HepG2 (cell line): ENCODE data around the gene SLC44A4. TPM values are rescaled to one million over a fixed set of nuclear protein-coding genes. Genes with fewer than 3 reads are reported as not detected.
A peak's percentile ranks its signal among the peaks of the same experiment; 100 is the strongest.

Experiments used
- CEBPG ChIP-seq: IDR thresholded peaks from 2 replicates; pipeline ENCODE4 v1.6.1; 2016
- ZKSCAN8 ChIP-seq: IDR thresholded peaks from 2 replicates; pipeline ENCODE4 v1.6.1; 2016; ENCODE audit warnings: borderline replicate concordance, missing genetic modification reagents, missing compliant biosample characterization
- ZNF33A ChIP-seq: sonication (generic); formaldehyde crosslinking; IDR thresholded peaks from 2 replicates; pipeline ENCODE4 v1.5.1; 2020; ENCODE audit warnings: missing genetic modification reagents, mild to moderate bottlenecking, moderate library complexity, borderline replicate concordance
- ZNF749 ChIP-seq: sonication (generic); formaldehyde crosslinking; IDR thresholded peaks from 2 replicates; pipeline ENCODE4 v1.8.0; 2022; ENCODE audit warnings: mild to moderate bottlenecking, missing genetic modification reagents, moderate library complexity, borderline replicate concordance
- polyA plus RNA-seq, 8 experiments: library from polyadenylated mRNA; depleted of rRNA in 3 of 8; stranded (reverse) in 7 of 8; unstranded in 1 of 8; fragments of >200 nt; fragmentation: Illumina TruSeq in 4 of 8; extraction: Trizol in 4 of 8; gene quantifications; 2 replicates each; pipeline versions ENCODE4 v1.2.1 to v1.2.3, GENCODE V29; 2011 to 2016; ENCODE audit warnings: low read depth in 4 of 8, missing spikeins in 1 of 8, mixed read lengths in 1 of 8; ENCODE audit not compliant: insufficient read depth in 1 of 8
- total RNA-seq, 5 experiments: library from RNA; depleted of rRNA; stranded (reverse); fragments of >200 nt; fragmentation: Illumina TruSeq; extraction: Trizol; gene quantifications; 2 replicates each; pipeline ENCODE4 v1.2.3, GENCODE V29; 2016; ENCODE audit warnings: low read depth in 1 of 5
- TF ChIP-seq, protein P1 (sequence below): sonication (generic); formaldehyde crosslinking; IDR thresholded peaks from 2 replicates; pipeline ENCODE4 v1.5.1; 2020; ENCODE audit warnings: mild to moderate bottlenecking, missing genetic modification reagents, borderline replicate concordance
- TF ChIP-seq, protein P2 (sequence below): sonication (generic); formaldehyde crosslinking; IDR thresholded peaks from 2 replicates; pipeline ENCODE4 v1.4.0; 2020; ENCODE audit warnings: mild to moderate bottlenecking, missing genetic modification reagents, borderline replicate concordance
- TF ChIP-seq, protein P3 (sequence below): sonication (generic); formaldehyde crosslinking; IDR thresholded peaks from 2 replicates; pipeline ENCODE4 v1.5.0; 2020; ENCODE audit warnings: missing genetic modification reagents
- TF ChIP-seq, protein P4 (sequence below), 2 experiments: fragments of 450-650 bp in 1 of 2; sonication (generic) in 1 of 2; formaldehyde crosslinking in 1 of 2; IDR thresholded peaks; 2 replicates each; pipeline versions ENCODE4 v1.6.1 to v1.8.0; 2016 to 2022; ENCODE audit warnings: antibody characterized with exemption in 1 of 2, mild to moderate bottlenecking in 1 of 2, missing genetic modification reagents in 1 of 2

SLC44A4 gene
- total and polyA plus RNA-seq, 2 of the 13 experiments (the other 11 are each of a cell fraction or from before 2014, with no cell fraction given): 3.5 to 5.9 TPM

DNA sequence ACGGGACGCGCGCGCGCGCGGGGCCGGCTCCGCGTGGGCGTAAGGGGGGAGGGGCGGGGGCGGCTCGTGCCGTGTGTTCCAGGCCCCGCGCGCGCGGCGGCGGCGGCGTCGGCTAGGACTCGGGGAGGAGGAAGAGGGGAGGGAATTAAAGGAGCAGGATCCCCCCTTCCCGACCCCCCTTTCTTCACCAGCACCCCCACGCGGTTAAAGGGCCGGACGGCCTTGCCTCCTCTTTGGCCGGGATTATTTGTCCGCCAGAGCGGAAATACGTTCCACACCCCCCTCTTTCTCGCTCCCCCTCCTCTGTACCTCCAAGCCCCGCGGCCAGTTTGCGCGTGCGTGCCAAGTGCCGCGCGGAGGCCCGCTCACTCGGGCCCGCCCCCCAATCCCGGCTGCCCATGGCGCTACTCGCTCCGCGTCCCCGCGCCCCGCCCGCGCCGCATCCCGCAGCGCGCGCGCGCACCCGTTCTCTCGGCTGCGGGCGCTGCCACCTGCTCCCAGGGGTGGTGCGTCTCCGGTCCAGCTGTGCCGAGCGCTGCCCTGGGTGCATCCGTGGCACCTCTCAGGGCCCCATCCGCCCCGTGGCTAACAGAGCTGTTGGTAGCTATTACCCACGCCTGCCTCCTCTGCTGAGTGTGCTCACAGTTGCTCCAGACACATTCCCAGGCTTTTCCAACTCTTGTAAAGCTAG lies 23.3 kb upstream of the SLC44A4 start, which contains the start of gene ZBTB12 (continued):
- TF ChIP-seq, protein P1, sequence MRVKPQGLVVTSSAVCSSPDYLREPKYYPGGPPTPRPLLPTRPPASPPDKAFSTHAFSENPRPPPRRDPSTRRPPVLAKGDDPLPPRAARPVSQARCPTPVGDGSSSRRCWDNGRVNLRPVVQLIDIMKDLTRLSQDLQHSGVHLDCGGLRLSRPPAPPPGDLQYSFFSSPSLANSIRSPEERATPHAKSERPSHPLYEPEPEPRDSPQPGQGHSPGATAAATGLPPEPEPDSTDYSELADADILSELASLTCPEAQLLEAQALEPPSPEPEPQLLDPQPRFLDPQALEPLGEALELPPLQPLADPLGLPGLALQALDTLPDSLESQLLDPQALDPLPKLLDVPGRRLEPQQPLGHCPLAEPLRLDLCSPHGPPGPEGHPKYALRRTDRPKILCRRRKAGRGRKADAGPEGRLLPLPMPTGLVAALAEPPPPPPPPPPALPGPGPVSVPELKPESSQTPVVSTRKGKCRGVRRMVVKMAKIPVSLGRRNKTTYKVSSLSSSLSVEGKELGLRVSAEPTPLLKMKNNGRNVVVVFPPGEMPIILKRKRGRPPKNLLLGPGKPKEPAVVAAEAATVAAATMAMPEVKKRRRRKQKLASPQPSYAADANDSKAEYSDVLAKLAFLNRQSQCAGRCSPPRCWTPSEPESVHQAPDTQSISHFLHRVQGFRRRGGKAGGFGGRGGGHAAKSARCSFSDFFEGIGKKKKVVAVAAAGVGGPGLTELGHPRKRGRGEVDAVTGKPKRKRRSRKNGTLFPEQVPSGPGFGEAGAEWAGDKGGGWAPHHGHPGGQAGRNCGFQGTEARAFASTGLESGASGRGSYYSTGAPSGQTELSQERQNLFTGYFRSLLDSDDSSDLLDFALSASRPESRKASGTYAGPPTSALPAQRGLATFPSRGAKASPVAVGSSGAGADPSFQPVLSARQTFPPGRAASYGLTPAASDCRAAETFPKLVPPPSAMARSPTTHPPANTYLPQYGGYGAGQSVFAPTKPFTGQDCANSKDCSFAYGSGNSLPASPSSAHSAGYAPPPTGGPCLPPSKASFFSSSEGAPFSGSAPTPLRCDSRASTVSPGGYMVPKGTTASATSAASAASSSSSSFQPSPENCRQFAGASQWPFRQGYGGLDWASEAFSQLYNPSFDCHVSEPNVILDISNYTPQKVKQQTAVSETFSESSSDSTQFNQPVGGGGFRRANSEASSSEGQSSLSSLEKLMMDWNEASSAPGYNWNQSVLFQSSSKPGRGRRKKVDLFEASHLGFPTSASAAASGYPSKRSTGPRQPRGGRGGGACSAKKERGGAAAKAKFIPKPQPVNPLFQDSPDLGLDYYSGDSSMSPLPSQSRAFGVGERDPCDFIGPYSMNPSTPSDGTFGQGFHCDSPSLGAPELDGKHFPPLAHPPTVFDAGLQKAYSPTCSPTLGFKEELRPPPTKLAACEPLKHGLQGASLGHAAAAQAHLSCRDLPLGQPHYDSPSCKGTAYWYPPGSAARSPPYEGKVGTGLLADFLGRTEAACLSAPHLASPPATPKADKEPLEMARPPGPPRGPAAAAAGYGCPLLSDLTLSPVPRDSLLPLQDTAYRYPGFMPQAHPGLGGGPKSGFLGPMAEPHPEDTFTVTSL (CRISPR knock-in tag): no peak
- TF ChIP-seq, protein P2, sequence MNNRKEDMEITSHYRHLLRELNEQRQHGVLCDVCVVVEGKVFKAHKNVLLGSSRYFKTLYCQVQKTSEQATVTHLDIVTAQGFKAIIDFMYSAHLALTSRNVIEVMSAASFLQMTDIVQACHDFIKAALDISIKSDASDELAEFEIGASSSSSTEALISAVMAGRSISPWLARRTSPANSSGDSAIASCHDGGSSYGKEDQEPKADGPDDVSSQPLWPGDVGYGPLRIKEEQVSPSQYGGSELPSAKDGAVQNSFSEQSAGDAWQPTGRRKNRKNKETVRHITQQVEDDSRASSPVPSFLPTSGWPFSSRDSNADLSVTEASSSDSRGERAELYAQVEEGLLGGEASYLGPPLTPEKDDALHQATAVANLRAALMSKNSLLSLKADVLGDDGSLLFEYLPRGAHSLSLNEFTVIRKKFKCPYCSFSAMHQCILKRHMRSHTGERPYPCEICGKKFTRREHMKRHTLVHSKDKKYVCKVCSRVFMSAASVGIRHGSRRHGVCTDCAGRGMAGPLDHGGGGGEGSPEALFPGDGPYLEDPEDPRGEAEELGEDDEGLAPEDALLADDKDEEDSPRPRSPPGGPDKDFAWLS (CRISPR knock-in tag): 0 out of 2 replicates have a peak, but pooled peaks have one; percentile 9
- TF ChIP-seq, protein P3, sequence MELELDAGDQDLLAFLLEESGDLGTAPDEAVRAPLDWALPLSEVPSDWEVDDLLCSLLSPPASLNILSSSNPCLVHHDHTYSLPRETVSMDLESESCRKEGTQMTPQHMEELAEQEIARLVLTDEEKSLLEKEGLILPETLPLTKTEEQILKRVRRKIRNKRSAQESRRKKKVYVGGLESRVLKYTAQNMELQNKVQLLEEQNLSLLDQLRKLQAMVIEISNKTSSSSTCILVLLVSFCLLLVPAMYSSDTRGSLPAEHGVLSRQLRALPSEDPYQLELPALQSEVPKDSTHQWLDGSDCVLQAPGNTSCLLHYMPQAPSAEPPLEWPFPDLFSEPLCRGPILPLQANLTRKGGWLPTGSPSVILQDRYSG (CRISPR knock-in tag): no peak
- TF ChIP-seq, protein P4, sequence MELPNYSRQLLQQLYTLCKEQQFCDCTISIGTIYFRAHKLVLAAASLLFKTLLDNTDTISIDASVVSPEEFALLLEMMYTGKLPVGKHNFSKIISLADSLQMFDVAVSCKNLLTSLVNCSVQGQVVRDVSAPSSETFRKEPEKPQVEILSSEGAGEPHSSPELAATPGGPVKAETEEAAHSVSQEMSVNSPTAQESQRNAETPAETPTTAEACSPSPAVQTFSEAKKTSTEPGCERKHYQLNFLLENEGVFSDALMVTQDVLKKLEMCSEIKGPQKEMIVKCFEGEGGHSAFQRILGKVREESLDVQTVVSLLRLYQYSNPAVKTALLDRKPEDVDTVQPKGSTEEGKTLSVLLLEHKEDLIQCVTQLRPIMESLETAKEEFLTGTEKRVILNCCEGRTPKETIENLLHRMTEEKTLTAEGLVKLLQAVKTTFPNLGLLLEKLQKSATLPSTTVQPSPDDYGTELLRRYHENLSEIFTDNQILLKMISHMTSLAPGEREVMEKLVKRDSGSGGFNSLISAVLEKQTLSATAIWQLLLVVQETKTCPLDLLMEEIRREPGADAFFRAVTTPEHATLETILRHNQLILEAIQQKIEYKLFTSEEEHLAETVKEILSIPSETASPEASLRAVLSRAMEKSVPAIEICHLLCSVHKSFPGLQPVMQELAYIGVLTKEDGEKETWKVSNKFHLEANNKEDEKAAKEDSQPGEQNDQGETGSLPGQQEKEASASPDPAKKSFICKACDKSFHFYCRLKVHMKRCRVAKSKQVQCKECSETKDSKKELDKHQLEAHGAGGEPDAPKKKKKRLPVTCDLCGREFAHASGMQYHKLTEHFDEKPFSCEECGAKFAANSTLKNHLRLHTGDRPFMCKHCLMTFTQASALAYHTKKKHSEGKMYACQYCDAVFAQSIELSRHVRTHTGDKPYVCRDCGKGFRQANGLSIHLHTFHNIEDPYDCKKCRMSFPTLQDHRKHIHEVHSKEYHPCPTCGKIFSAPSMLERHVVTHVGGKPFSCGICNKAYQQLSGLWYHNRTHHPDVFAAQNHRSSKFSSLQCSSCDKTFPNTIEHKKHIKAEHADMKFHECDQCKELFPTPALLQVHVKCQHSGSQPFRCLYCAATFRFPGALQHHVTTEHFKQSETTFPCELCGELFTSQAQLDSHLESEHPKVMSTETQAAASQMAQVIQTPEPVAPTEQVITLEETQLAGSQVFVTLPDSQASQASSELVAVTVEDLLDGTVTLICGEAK (IDR thresholded peaks at IDR 0.05): no peak
- TF ChIP-seq, protein P4 (CRISPR knock-in tag; IDR thresholded peaks at IDR 0.05): peak; percentile 60; the same call in 1 of the 2 replicates
- TF ChIP-seq ZKSCAN8: no peak
- no peak for TF ChIP-seq ZNF33A (CRISPR knock-in tag)
- TF ChIP-seq ZNF749 (CRISPR knock-in tag): peak; percentile 75; the same call in 1 of the 2 replicates
- no peak for TF ChIP-seq CEBPG
